Activated gamma-delta T cell (primary cell): Measurements from ENCODE around the gene DIPK1A.

Experiments used
- DNase-seq: peaks from one replicate; lab custom pipeline; 2025; lab: John Stamatoyannopoulos, UW

Gene DIPK1A

GRCh38 chr1:92877792-92878191 is 83.5 kb downstream of the DIPK1A start:
- DNase-seq = no peak

DNA sequence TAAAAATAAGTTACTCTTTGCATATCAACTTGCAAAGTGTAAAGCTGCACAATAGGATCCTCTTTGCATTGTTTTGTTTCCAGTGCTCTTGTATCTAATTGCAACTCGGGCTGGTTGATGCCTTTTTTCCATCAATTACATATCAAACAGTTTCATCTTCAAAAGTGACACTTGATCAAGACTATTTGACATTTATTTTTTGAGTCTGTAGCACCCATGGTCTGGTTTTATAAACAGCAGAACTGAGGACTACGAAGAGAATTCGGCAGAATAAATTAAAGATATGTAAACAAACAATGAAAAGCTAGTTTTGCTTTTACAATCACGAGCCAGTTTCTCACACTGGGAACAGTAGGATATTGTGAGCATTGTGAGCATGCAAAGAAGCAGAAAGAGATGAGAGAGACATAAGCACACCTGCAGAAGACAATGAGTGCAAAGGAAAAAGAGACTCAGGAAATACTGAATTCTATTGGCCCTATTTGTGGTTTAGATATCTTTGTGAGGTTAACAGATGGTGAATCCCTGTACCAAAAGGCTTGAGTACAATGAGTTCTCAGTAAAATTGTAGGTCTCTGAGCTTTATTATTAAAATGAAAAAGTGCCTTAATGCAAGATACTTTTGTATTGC is 84.1 kb downstream of the DIPK1A start:
- no peak for DNase-seq

- no peak for DNase-seq
Measured at GRCh38 chr1:92876351-92876750, 84.9 kb downstream of the DIPK1A start.

DNA sequence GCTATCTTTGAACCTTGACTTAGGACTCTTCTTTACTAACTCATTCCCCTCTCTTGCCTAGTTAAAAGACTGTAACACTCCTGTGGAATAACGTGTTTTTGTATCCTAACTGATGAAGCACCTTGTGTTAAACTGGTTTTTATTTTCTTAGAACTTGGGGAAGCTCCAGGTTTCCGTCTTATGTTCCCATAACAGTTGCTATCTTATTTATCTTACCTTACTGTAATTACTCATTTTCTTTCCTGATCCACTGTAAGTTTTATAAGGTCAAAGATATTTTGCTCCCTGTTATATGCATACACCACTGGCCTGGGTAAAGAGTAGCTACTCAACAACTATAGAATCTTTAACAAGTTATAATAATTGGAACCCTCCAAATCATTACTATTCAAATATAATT is 86.3 kb downstream of the DIPK1A start:
- DNase-seq = no peak

DNA sequence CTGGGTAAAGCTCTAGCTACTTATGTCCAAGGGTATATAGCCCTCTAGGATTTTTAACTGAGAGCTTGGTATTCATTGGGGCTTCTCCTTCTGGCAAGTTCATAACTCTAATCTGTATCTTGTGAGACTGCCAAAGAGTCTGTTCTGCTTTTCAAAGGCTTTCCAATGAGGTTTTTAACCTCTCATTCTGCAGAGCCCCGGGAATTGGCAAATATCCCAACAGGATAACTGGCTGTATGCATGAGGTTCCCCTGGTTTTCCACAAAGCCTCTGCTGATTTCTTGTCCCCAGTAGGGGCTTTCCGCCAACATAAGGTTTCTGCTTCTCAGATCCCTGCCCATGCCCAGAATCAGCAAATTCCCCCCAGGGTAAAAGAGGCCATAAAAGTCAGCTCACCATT is 88.5 kb downstream of the DIPK1A start:
- DNase-seq = no peak

DNA sequence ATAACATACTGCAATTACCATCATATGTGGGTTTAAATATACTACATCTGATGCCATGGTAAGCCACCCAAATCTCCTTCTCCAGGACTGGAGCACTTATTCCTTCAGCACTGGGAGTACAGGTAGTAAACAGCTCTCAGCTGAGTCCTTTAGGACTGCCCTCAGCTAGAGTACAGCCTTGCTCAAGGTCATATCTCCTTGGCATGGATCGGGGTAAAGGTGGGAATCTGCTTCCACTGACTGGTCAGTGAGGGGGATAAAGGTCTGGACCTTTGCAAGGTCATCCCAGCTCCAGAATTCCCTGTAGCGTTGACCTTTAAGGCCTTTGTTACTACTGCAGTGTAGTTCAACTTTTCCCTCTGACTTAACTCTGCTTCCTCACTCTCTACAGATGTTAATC is 90.7 kb downstream of the DIPK1A start:
- no peak for DNase-seq

- DNase-seq = no peak
Measured at GRCh38 chr1:92864131-92864530, 97.1 kb downstream of the DIPK1A start.

DNA sequence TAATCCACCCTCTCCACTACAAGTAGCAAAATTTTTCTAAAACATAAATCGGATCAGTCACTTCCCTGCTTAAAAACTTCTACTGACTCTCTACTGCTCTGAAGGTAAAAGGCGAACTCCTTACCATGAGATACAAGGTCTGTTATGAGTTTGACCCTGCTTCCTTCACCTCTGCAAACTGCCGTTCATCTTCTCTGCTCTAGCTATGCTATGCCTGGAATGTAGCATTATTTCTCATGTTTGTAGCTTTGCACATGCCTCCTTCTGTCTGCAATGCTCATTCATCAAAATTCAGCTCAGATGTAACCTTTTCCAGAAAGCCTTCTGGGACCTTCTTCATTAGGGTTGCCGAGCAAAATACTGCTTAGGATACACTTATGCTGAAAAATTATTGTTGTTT is 98.7 kb downstream of the DIPK1A start:
- no peak for DNase-seq

DNA sequence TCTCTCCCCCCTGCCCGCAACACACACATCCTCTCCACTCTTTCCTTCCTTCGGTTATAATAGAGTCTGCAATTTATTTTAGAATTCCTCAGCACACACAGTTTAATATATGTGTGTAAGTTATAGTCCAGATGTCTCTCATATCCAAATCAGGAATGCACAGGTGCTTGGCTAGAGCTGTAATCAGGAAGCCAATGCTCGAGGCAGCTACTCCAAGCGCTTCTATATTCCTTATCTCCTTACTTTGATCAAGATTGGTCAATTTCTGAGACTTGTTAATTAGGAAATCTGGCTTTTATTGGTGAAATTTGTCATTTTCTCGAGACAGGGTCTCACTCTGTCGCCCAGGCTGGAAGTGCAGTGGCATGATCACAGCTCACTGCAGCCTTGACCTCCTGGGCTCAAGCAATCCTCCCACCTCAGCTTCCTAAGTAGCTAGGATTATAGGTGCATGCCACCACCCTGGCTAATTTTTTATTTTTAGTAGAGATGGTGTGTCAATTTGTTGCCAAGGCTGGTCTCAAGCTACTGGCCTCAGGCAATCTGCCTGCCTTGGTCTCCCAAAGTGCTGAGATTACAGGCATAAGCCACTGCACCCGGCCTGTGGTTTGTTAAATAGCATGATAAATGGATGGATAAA is 101.7 kb downstream of the DIPK1A start:
- no peak for DNase-seq

GRCh38 chr1:92858564-92859399 is 102.5 kb downstream of the DIPK1A start:
- no peak for DNase-seq

DNA sequence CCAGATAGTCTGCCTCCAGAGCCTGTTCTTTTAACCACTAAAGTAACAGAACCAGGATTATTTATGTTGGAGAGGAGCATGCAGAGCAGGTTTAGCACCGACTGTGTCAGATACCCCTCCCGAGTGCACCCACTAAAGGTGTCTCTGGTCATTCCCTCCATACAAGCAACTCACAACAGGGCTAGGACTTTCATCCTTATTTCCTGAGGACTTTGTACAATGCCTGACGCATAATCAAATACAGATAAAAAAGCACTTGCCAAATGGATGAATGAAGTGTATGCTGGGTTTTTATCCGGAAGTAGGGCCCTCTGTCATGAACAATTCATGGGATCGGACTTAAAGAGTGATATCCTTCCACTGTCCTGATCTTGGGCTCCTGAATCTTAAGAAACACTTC is 103.4 kb downstream of the DIPK1A start:
- no peak for DNase-seq

GRCh38 chr1:92855236-92855635 is 106.0 kb downstream of the DIPK1A start:
- DNase-seq = no peak

- no peak for DNase-seq
Measured at GRCh38 chr1:92854101-92854785, 107.0 kb downstream of the DIPK1A start.

GRCh38 chr1:92853299-92853698 is 108.0 kb downstream of the DIPK1A start:
- DNase-seq = no peak

GRCh38 chr1:92851729-92852128 is 109.5 kb downstream of the DIPK1A start:
- DNase-seq = no peak

GRCh38 chr1:92850019-92850418 is 111.2 kb downstream of the DIPK1A start:
- DNase-seq = no peak

DNA sequence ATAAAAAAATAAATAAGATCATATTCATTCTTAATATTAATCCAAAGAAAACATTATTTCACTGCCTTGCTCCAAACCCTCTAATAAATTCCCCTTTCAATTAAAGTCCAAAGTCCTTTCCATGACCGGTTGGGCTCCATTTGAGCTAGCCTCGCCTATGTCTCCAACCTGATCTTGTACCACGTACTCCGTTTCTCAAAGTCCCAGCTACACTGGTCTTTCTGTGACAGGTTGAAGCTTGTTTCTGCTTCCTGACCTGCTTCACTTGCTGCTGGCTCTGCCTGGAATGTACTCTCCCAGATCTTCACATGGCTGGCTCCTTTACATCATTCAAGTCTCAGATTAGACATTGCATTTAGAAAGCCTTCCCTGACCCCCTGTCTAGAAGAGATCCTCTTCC is 113.1 kb downstream of the DIPK1A start:
- DNase-seq = no peak

DNA sequence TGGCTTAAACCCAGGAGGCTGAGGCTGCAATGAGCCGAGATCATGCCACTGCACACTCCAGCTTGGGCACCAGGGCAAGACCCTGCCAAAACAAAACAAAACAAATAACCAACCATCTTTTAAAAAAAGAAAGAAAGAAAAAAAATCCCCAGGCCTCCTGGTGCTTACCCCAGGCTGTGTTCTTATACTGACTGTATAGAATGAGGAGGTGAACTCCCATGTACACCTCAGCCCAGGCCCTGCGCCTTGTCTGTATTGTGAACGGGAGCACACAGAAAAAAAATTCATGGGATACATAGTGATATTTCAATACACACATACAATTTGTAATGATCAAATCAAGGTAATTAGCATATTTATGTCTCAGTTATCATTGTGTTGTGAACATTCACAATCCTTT is 115.4 kb downstream of the DIPK1A start:
- no peak for DNase-seq

DNA sequence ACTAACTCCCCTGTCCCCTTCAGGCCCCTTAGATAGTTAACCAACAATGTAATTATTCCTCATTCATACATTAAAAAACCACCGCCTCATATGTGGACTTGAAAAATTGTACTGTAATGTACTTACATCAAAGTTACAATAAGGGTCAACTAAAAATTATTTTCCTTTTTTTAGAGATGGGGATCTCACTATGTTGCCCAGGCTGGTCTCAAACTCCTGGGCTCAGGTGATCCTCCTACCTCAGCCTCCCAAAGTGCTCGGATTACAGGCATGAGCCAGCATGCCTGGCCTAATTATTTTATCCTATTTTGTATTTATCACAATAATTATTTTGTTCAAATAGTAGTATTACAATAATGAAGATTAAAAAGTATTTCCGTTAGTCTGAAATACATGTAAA is 116.8 kb downstream of the DIPK1A start:
- DNase-seq = no peak

GRCh38 chr1:92843429-92844352 is 117.6 kb downstream of the DIPK1A start:
- DNase-seq = no peak

DNA sequence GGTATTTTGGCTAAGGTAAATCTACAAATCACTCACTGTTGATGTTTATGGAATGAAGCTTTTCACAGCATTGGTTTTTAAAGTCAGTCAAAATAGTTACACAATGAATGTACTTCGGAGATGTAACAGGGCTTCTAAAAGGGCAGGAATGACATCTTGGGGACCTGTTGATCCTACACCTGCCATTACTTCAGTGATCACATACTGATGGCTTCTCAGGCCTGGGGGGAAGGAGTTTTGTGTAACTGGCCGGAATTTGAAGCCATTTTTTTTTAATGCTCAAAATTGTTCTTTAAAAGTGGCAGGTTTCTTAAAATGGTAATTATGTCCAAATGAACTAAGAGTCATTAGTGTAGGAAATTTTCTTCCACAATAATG is 118.2 kb downstream of the DIPK1A start:
- DNase-seq = no peak
